ENCODE data around the gene RRM1. TPM values are rescaled to one million over a fixed set of nuclear protein-coding genes. Genes with fewer than 3 reads are reported as not detected.
"Not testable (repeated sequence)": the region's sequence is repeated elsewhere in the genome, so short reads cannot be mapped to it uniquely, and the experiment has no call there.

RRM1 gene
- total RNA-seq, 1 donor from 2014 or later = 50.8 TPM

DNA sequence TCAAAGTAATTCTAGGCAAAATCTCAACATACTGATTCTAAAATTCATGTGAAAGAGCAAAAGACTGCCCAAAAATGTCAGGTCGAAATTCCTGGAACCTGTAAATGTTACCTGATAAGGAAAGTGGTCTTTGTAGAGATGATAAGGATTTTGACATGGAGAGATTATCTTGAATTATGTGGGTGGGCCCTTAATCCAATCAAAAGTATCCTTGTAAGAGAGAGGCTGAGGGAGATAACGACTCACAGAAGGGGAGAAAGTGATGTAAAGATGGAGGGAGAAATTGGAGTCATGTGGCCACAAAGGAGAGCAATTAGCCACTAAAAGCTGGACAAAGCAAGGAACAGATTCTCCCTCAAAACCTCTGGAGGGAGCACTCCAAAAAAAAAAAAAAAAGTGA lies 20.5 kb downstream of the RRM1 start:
- Histone ChIP-seq H3K4me1 (no peaks in the 10 kb centered on the region), H3K27me3 (no peaks in the 10 kb centered on the region), H3K27ac (no peak overlapping the region), H3K4me3 (no peak overlapping the region), H3K36me3 (peaks cover 0 to 71% of the 10 kb centered on the region in 2 donors), H3K9me3 (no peaks in the 10 kb centered on the region)
- no peak for DNase-seq (ENCODE audit: extremely low spot score in 2 of 2)
- TF ChIP-seq, protein P1, sequence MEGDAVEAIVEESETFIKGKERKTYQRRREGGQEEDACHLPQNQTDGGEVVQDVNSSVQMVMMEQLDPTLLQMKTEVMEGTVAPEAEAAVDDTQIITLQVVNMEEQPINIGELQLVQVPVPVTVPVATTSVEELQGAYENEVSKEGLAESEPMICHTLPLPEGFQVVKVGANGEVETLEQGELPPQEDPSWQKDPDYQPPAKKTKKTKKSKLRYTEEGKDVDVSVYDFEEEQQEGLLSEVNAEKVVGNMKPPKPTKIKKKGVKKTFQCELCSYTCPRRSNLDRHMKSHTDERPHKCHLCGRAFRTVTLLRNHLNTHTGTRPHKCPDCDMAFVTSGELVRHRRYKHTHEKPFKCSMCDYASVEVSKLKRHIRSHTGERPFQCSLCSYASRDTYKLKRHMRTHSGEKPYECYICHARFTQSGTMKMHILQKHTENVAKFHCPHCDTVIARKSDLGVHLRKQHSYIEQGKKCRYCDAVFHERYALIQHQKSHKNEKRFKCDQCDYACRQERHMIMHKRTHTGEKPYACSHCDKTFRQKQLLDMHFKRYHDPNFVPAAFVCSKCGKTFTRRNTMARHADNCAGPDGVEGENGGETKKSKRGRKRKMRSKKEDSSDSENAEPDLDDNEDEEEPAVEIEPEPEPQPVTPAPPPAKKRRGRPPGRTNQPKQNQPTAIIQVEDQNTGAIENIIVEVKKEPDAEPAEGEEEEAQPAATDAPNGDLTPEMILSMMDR (IDR thresholded peaks at IDR 0.05) = no peak
- TF ChIP-seq POLR2AphosphoS5 (IDR thresholded peaks at IDR 0.05; ENCODE audit: insufficient read depth in 1 of 2, low read depth in 1 of 2) = no peak
- no peak for TF ChIP-seq POLR2A (IDR thresholded peaks at IDR 0.05)
- intact Hi-C loops (cut with DNase I) = no loop called here

DNA sequence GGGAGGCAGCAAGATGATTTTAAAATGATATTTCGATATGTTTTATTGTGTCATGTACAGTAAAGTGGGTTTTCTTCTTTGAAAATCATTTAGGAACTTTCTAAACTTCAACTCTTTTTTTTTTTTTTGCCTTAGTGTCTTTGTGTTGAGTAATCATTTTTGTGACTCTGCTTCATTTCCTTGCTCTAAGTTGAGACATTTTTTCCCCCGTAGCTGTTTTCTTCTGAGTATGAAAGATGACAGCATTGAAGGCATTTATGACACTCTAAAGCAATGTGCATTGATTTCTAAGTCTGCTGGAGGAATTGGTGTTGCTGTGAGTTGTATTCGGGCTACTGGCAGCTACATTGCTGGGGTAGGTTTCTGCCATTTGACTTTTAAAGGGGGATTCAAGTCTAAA lies 23.5 kb downstream of the RRM1 start:
- no peaks in the 10 kb centered on the region for H3K27me3 ChIP-seq
- no peak overlapping the region for H3K27ac ChIP-seq
- TF ChIP-seq POLR2A (IDR thresholded peaks at IDR 0.05) (no peak), POLR2AphosphoS5 (IDR thresholded peaks at IDR 0.05; ENCODE audit: insufficient read depth in 1 of 2, low read depth in 1 of 2) (no peak)
- TF ChIP-seq, protein P1 (IDR thresholded peaks at IDR 0.05) = no peak
- DNase-seq (ENCODE audit: extremely low spot score in 2 of 2) = no peak
- intact Hi-C loops (cut with DNase I) = no loop called here
- no peaks in the 10 kb centered on the region for H3K4me1 ChIP-seq
- H3K4me3 ChIP-seq = no peak overlapping the region
- H3K9me3 ChIP-seq = no peaks in the 10 kb centered on the region
- H3K36me3 ChIP-seq = peaks cover 0 to 71% of the 10 kb centered on the region in 2 donors

GRCh38 chr11:4123218-4123617 lies 28.6 kb downstream of the RRM1 start:
- no peaks in the 10 kb centered on the region for H3K27me3 ChIP-seq
- H3K36me3 ChIP-seq = peaks cover 0 to 79% of the 10 kb centered on the region in 2 donors
- TF ChIP-seq POLR2A (IDR thresholded peaks at IDR 0.05) = no peak
- no peak for TF ChIP-seq POLR2AphosphoS5 (IDR thresholded peaks at IDR 0.05; ENCODE audit: insufficient read depth in 1 of 2, low read depth in 1 of 2)
- TF ChIP-seq, protein P1 (IDR thresholded peaks at IDR 0.05) = no peak
- H3K27ac ChIP-seq = no peak overlapping the region
- intact Hi-C loops (cut with DNase I) = no loop called here
- no peaks in the 10 kb centered on the region for H3K4me1 ChIP-seq
- no peaks in the 10 kb centered on the region for H3K9me3 ChIP-seq
- DNase-seq (ENCODE audit: extremely low spot score in 2 of 2) = no peak
- H3K4me3 ChIP-seq = no peak overlapping the region

GRCh38 chr11:4125141-4125540 lies 30.5 kb downstream of the RRM1 start:
- TF ChIP-seq POLR2AphosphoS5 (IDR thresholded peaks at IDR 0.05; ENCODE audit: insufficient read depth in 1 of 2, low read depth in 1 of 2) = no peak
- TF ChIP-seq, protein P1 (IDR thresholded peaks at IDR 0.05) = no peak
- TF ChIP-seq POLR2A (IDR thresholded peaks at IDR 0.05) = no peak
- Histone ChIP-seq H3K9me3 (no peaks in the 10 kb centered on the region), H3K27ac (no peak overlapping the region), H3K36me3 (peaks cover 0 to 75% of the 10 kb centered on the region in 2 donors), H3K4me3 (no peak overlapping the region), H3K4me1 (no peaks in the 10 kb centered on the region), H3K27me3 (no peaks in the 10 kb centered on the region)
- intact Hi-C loops (cut with DNase I) = no loop called here
- DNase-seq (ENCODE audit: extremely low spot score in 2 of 2) = no peak

DNA sequence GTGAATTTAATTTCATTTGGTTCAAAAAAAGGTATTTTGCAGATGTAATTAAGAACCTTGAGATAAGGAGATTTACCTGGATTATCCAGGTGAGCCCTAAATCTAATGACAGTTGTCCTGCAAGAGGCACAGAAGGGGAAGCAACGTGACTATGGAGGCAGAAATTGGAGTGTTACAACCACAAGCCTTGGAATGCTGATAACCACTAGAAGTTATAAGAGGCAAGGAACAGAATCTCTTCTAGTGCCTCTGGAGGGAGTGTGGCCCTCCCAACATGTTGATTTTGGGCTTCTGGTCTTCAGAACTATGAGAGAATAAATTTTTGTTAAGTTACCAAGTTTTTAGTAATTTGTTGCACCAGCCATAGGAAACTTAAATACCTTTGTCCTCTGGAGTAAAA lies 32.8 kb downstream of the RRM1 start:
- intact Hi-C loops (cut with DNase I) = no loop called here
- H3K36me3 ChIP-seq = peaks cover 0 to 60% of the 10 kb centered on the region in 2 donors
- H3K27me3 ChIP-seq = no peaks in the 10 kb centered on the region

DNA sequence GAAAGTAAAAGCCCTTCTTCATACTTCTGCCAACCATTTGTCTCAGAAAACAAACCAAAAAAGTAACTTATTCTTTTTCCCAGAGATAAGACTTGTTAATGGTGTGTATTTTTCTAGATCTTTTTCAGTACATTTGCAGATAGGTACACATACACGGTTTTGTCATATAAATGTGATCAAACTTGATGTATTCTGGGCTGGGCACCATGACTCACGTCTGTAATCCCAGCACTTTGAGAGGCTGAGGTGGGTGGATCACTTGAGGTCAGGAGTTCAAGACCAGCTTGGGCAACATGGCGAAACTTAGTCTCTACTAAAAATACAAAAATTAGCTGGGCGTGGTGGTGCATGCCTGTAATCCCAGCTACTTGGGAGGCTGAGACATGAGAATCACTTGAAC lies 35.6 kb downstream of the RRM1 start:
- intact Hi-C loops (cut with DNase I); DNase-seq (ENCODE audit: extremely low spot score in 2 of 2); H3K4me1 ChIP-seq; H3K4me3 ChIP-seq; H3K27ac ChIP-seq; H3K27me3 ChIP-seq; H3K9me3 ChIP-seq: not testable (repeated sequence)
- peaks cover 0 to 52% of the 10 kb centered on the region in 2 donors for H3K36me3 ChIP-seq

More for the DNA sequence above, 32.8 kb downstream of the RRM1 start:
- TF ChIP-seq, protein P1 (IDR thresholded peaks at IDR 0.05) = no peak
- TF ChIP-seq POLR2AphosphoS5 (IDR thresholded peaks at IDR 0.05; ENCODE audit: insufficient read depth in 1 of 2, low read depth in 1 of 2) = no peak
- Histone ChIP-seq H3K4me1 (no peaks in the 10 kb centered on the region), H3K4me3 (no peak overlapping the region), H3K9me3 (no peaks in the 10 kb centered on the region), H3K27ac (no peak overlapping the region)
- no peak for DNase-seq (ENCODE audit: extremely low spot score in 2 of 2)
